Adipocyte (in vitro differentiated cells): ENCODE measurements around the gene WDR19.

Source experiments
- DNase-seq: peaks from one replicate; pipeline ENCODE4 v3.0.0-alpha.2; 2015; ENCODE audit warnings: low read depth
- H3K27me3 ChIP-seq: replicated peaks from 2 replicates; pipeline ENCODE4 v1.7.0; 2013; ENCODE audit warnings: mild to moderate bottlenecking, low read length, moderate library complexity; ENCODE audit not compliant: control insufficient read depth, insufficient read depth
- H3K36me3 ChIP-seq: 2 replicates; pipeline ENCODE4 v1.7.0; 2013; ENCODE audit warnings: low read length, mild to moderate bottlenecking, moderate library complexity; ENCODE audit not compliant: control insufficient read depth, insufficient read depth, severe bottlenecking
- H3K4me1 ChIP-seq: 2 replicates; pipeline ENCODE4 v1.7.0; 2013; ENCODE audit warnings: mild to moderate bottlenecking, low read length, moderate library complexity; ENCODE audit not compliant: control insufficient read depth, insufficient read depth
- H3K4me3 ChIP-seq: 2 replicates; pipeline ENCODE4 v1.7.0; 2013; ENCODE audit warnings: mild to moderate bottlenecking, low read length, moderate library complexity
- H3K9ac ChIP-seq: 2 replicates; pipeline ENCODE4 v1.7.0; 2013; ENCODE audit warnings: mild to moderate bottlenecking, low read length, moderate library complexity
- H3K9me3 ChIP-seq: 2 replicates; pipeline ENCODE4 v1.7.0; 2013; ENCODE audit warnings: mild to moderate bottlenecking, low read length, moderate library complexity; ENCODE audit not compliant: control insufficient read depth

The WDR19 gene

DNA sequence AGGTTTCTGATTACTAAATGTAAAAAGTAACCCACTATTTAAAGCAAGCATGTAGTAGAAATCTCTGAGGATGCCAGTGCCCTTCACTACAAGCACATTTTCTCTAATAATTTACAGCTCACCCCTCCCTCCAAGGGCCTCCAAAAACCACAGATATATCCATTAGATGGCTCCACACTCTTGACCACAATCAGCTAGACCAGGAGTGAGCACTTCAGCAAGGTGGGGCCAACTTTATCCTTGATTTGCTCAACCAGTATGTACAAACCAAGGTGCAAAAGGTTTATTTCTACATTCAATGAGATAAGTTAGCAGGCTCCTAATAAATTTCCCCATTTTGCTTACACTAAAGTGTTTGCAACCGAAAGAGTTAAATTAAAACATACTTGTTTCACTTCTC, 148.0 kb downstream of the WDR19 start:
- H3K27me3 ChIP-seq = no peaks in the 10 kb centered on the region
- H3K9ac ChIP-seq = no peak overlapping the region
- H3K36me3 ChIP-seq = peaks cover 9% of the 10 kb centered on the region
- no peak overlapping the region for H3K4me3 ChIP-seq
- no peaks in the 10 kb centered on the region for H3K4me1 ChIP-seq
- no peak for DNase-seq
- no peaks in the 10 kb centered on the region for H3K9me3 ChIP-seq

DNA sequence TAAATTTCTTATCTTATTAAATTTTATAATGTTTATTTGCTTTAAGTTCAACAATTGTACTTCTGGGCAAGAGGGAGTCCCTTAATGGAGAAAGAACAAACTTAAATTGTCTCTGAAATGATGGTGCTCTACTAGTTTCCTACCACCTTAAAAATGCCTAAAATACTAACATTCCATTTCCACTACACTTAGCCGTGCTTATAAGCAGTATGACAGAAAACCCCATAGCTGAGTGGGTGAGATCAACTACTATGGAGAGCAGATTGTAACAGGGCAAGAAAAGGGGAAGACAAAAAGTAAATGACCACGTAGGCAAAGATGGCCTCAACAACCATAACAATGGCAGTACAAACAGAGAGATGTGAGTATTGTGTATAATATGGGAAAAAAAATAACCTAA, 148.9 kb downstream of the WDR19 start:
- no peaks in the 10 kb centered on the region for H3K27me3 ChIP-seq
- no peak overlapping the region for H3K9ac ChIP-seq
- H3K4me3 ChIP-seq = no peak overlapping the region
- H3K9me3 ChIP-seq = no peaks in the 10 kb centered on the region
- H3K36me3 ChIP-seq = peaks cover 9% of the 10 kb centered on the region
- H3K4me1 ChIP-seq = no peaks in the 10 kb centered on the region
- DNase-seq = no peak
